DMS153 (cell line): ENCODE results near the gene DEFB131B.
"Not testable (repeated sequence)": the region's sequence is repeated elsewhere in the genome, so short reads cannot be mapped to it uniquely, and the experiment has no call there.

Experiments used
- DNase-seq: peaks from one replicate; lab custom pipeline; 2025; lab: John Stamatoyannopoulos, UW

DEFB131B gene

DNA sequence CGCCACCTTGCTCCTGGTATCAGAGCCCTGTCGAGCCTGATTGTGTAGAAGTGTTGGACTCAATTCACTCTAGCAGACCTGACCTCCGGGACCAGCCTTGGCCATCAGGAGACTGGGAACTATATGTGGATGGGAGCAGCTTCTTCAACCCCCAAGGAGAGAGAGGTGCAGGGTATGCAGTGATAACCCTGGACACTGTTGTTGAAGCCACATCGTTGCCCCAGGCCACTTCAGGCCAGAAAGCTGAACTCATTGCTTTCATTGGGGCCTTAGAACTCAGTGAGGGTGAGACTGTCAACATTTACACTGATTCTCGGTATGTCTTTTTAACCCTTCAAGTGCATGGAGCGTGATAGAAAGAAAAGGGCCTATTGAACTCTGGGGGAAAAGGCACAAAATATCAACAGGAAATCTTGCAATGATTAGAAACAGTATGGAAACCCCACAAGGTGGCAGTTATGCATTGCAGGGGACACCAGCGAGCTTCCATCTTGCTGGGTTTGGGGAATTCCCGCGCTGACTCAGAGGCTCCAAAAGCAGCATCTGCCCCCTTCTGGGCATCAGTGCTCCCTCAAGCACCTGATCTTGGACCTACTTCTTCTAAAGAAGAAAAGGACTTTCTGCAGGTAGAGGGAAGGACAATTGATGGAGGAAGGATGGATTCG lies 33.2 kb downstream of the DEFB131B start:
- DNase-seq, result not testable (repeated sequence)

DNA sequence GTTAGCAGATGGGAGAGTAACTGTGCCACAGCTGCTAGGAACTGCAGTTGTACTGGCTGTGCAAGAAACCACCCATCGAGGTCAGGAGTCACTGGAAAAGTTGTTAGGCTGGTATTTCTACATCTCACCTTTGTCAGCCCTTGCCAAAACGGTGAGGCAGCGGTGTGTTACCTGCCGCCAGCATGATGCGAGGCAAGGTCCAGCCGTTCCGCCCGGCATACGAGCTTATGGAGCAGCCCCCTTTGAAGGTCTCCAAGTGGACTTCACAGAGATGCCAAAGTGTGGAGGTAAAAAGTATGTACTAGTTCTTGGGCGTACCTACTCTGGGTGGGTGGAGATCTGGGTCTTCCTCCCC lies 33.7 kb downstream of the DEFB131B start:
- DNase-seq, result not testable (repeated sequence)

- no peak for DNase-seq
Observed at GRCh38 chr11:71913756-71914526, 35.7 kb downstream of the DEFB131B start.

DNA sequence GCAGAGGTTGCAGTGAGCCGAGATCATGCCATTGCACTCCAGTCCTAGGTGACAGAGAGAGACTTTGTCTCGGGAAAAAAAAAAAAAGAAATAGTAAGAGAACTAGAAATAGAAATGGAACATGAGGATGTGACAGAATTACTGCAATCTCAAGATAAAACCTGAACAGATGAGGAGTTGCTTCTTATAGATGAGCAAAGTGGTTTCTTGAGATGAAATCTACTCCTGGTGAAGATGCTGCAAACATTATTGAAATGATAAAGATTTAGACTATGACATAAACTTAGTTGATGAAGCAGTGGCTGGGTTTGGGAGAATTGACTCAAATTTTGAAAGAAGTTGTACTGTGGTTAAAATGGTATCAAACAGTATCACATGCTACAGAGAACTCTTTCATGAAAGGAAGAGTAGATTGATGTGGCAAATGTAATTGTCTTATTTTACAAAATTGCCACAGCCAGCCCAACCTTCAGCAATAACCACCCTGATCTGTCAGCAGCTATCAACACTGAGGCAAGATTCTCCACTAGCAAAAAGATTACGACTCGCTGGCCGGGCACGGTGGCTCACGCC lies 36.5 kb downstream of the DEFB131B start:
- DNase-seq, result no peak

- DNase-seq, result no peak
Observed at GRCh38 chr11:71917646-71918140, 39.4 kb downstream of the DEFB131B start.

DNA sequence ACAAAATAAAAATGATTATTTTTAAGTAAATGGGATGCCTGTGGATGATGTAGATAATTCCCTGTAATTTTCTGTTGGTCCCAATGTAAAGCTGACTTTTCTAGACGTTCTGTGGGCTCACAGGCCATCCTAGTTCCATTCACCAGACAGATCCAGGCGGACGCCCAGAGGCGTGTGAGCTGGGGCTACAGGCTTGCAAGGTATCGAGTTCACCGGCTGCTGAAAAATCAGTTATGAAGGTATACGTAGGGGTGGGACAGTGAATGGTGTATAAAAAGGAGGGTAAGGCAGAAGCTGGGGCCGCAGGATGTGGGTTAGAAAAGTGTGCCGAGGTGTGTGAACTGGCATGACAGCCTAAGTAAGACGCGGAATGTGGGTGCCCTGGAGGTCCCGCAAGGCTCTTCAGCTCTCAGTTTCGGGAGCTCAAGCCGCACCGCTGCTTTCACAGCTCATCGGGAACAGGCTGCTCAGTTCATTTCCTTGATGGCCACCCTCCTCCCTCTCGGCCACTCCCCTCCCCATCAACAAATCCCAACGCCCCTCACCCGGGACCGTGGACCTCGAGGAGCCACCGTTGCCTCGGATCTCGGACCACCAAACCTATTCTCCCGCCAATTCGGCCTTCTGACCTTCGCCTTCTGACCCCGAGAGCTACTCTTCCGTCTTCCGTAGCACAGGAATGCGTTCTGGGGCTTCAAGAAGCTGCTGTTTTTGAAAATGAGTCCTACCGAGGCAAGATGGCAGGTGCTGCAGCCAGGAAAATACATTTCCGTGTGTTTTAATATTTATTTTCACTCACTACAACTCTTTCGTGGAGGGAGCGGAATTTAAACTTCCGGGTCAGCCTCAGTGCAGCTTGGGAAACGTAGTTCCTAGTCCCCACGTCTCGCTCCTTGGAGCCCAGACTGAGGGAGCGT lies 49.8 kb downstream of the DEFB131B start, which contains the start of gene XNDC1N:
Gene XNDC1N (minus strand): TSS at position 775 of the 917 bp plus-strand sequence. CDS start 5,241 bp downstream, outside the sequence.
- peak; percentile 80 for DNase-seq

DNA sequence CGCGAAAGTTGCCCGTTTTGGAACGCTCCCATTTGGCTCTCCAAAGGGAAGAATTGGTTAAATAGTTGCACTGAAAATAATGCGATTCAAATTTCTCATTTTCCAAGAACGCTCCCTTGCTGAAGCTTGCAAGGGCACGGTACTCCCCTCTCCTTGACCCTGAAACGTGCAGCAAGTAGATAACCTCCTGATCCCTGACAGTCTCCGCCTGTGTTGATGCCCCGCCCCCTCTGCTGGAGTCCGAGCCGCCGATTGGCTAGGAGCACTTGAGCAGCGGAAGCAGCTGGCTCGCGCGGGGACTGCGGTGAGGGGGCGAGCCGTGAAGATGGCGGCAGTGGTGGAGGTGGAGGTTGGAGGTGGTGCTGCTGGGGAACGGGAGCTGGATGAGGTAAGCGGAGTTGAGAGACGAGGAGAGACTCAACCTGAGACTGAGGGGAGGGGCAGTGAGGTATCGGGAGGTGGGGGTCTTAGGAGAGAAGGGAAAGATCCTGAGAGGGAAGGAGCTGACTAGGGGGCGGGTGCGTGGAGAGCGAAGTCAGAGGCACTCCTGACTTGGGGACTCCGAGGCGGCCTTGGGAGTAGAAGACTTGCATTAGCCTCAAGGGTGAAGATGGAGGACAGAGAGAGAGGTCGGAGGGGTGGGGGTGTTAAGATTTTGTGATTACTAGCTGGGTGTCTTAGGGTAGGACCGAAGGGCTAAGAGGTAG lies 50.6 kb downstream of the DEFB131B start, which contains the start of gene RNF121:
Gene RNF121 (plus strand): TSS at position 310 of the 707 bp plus-strand sequence. CDS start 16 bp downstream, at position 326.
- peak; percentile 91 for DNase-seq

- no peak for DNase-seq
Observed at GRCh38 chr11:71929491-71929890, 51.2 kb downstream of the DEFB131B start.

DNA sequence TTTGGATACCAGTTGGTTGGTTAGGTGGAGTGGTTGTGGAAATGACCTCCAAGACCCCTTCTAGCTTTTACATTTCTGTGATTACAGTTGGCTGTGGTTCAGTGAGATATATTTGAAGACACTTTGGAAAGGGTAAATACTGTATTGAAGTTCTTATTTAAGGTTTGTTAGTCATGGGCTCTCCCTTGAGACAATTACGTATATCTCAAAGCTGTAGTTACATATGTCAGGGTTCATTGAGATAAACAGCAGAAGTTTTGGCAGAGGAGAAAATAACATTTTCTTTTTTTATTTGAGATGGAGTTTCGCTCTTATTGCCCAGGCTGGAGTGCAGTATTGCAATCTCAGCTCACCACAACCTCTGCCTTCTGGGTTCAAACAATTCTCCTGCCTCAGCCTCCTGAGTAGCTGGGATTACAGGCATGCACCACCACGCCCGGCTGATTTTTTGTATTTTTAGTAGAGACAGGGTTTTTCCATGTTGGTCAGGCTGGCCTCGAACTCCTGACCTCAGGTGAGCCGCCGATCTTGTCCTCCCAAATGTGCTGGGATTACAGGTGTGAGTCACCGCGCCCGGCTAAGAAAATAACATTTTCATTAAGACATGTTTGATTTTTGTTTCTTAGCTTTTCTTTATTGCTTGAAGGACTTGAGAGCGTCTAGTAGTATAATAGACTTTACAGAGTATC lies 52.4 kb downstream of the DEFB131B start:
- no peak for DNase-seq

DNA sequence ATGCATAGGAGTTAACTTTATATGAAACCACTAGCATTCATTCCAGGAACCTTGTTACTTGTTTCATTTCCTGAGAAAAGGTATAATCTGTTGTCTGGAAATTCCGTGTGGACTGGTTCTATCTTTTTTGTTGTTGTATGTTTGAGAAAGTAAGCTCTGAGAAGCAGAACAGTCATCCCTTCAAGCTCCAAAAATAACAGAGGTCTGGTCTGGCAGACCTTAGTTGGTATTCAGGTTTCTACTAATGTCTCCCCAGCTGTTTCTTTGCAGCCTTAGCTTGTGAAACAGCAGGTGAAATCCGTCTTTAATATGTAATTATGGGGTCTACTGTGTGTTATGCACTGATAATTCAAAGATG lies 53.0 kb downstream of the DEFB131B start:
- no peak for DNase-seq

DNA sequence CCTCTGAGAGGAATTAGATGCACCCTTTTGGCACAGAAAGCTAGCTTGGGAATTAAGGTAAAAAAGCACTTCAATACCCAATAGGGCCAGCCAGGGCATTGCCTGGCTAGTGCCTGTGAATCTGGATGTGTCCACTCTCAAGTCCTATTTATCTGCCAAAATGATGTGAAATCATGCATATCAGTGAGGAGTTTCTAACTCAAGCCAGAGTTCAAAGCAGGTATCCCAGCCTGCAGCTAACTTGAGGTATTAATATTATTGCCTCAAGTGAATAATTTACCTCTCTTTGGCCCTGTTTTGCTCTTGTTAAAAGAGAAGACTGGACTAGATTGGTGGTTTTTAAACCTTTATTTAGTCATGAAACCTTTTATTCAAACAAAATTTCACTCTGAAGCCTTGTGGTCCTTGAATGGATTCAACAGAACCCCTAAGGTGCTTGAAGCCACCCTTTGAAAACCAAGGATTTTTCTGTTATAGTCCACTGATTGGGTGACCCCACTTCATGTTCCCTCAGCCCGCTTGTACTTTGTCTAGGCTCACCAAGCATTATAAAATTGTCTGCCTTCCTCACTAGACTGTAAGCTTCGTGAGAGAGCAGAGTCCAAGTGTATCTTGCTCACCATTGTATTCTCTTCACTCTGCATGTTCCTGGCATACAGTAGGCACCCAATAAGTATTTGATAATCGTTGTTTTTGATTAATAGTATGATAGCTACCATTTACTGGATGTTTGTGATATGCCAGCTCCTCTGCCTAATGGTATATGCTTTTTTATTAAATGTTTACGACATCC lies 55.1 kb downstream of the DEFB131B start:
- DNase-seq, result no peak
